Neural cell (in vitro differentiated cells): Measurements from ENCODE around the gene XXYLT1.

ENCODE experiments used
- EZH2 ChIP-seq: fragments of 200-600, 300-800 bp; shearing (Covaris generic), sonication (generic); IDR thresholded peaks from 2 replicates; pipeline ENCODE4 v1.6.1; 2014; ENCODE audit warnings: antibody characterized with exemption, low read length, borderline replicate concordance, mild to moderate bottlenecking; ENCODE audit not compliant: insufficient read depth, poor library complexity, severe bottlenecking
- MXI1 ChIP-seq: fragments of 450-650 bp; conservative IDR thresholded peaks from 2 replicates; pipeline ENCODE4 v1.6.1; 2014; ENCODE audit warnings: antibody characterized with exemption, mild to moderate bottlenecking; ENCODE audit not compliant: poor library complexity, severe bottlenecking
- SMC3 ChIP-seq: fragments of 450-650 bp; conservative IDR thresholded peaks from 2 replicates; pipeline ENCODE4 v1.6.1; 2014; ENCODE audit warnings: antibody characterized with exemption, mild to moderate bottlenecking, moderate library complexity; ENCODE audit not compliant: poor library complexity
- TAF1 ChIP-seq: IDR thresholded peaks from 2 replicates; pipeline ENCODE4 v1.6.1; 2012; ENCODE audit warnings: low read depth
- TF ChIP-seq, protein P1 (sequence below): fragments of 450-650 bp; IDR thresholded peaks from 2 replicates; pipeline ENCODE4 v1.5.1; 2014; ENCODE audit warnings: antibody characterized with exemption, mild to moderate bottlenecking, moderate library complexity; ENCODE audit not compliant: poor library complexity, severe bottlenecking

- TF ChIP-seq MXI1 (no peak), SMC3 (no peak), EZH2 (no peak), TAF1 (no peak)
- TF ChIP-seq, protein P1, sequence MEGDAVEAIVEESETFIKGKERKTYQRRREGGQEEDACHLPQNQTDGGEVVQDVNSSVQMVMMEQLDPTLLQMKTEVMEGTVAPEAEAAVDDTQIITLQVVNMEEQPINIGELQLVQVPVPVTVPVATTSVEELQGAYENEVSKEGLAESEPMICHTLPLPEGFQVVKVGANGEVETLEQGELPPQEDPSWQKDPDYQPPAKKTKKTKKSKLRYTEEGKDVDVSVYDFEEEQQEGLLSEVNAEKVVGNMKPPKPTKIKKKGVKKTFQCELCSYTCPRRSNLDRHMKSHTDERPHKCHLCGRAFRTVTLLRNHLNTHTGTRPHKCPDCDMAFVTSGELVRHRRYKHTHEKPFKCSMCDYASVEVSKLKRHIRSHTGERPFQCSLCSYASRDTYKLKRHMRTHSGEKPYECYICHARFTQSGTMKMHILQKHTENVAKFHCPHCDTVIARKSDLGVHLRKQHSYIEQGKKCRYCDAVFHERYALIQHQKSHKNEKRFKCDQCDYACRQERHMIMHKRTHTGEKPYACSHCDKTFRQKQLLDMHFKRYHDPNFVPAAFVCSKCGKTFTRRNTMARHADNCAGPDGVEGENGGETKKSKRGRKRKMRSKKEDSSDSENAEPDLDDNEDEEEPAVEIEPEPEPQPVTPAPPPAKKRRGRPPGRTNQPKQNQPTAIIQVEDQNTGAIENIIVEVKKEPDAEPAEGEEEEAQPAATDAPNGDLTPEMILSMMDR, result no peak
Measured at GRCh38 chr3:195180490-195181112, 90.4 kb downstream of the XXYLT1 start.
